ENCODE measurements around the gene NAA16.

NAA16 gene

DNA sequence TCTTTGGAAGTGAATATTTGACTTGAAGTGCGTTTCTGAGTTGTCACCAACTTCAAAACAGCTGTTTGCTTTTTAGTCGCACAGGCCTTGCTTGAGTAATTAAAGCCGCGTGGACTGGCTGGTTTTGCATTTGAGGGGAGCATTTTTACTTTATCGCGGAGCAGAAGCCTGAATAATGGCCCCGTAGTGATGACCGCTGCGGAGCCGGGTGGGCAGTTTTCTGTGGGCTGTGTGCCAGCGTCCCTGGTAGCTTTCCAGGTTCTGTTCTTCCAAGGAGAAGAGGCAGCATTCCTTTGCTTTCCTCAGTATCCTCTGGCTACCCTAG is 1.1 kb downstream of the NAA16 start:
- H3K9ac ChIP-seq (ENCODE audit: insufficient read length): peak overlapping the region; percentile 96
- H3K9me3 ChIP-seq (ENCODE audit: low read depth, low read length): no peaks in the 10 kb centered on the region
- TF ChIP-seq EZH2 (IDR thresholded peaks at IDR 0.05) (no peak), POLR2AphosphoS5 (IDR thresholded peaks at IDR 0.05; ENCODE audit: borderline replicate concordance, low read depth, low read length) (no peak), FOXP2 (optimal IDR thresholded peaks at IDR 0.05; ENCODE audit: control extremely low read depth, extremely low read length, insufficient read depth) (no peak)
- DNase-seq (ENCODE audit: low read depth, low spot score): no peak
- H3K4me3 ChIP-seq: peak overlapping the region; percentile 98
- H3K27ac ChIP-seq: 0 out of 2 replicates have a peak overlapping the region, but pooled peaks have one; percentile 62
- peaks cover 7% of the 10 kb centered on the region for H3K36me3 ChIP-seq (ENCODE audit: insufficient read depth, low read length)

DNA sequence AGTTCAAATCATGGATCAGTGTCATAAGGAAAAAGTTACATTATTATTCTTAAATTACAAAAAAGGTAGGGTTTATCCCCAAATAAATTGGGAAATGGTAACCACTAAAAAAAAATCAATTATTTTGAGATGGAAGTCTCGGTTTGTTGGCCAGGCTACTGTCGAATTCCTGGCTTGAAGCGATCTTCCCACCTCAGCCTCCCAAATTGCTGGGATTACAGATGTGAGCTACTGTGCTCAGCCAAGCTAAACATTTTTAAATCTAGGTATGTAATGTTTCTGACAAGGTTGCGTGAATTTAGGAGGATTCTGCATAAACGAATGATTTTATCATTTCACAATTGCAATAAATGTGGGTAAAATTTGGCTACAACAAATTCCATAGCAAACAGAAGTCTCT is 2.0 kb downstream of the NAA16 start:
- peak overlapping the region; percentile 98 for H3K4me3 ChIP-seq

DNA sequence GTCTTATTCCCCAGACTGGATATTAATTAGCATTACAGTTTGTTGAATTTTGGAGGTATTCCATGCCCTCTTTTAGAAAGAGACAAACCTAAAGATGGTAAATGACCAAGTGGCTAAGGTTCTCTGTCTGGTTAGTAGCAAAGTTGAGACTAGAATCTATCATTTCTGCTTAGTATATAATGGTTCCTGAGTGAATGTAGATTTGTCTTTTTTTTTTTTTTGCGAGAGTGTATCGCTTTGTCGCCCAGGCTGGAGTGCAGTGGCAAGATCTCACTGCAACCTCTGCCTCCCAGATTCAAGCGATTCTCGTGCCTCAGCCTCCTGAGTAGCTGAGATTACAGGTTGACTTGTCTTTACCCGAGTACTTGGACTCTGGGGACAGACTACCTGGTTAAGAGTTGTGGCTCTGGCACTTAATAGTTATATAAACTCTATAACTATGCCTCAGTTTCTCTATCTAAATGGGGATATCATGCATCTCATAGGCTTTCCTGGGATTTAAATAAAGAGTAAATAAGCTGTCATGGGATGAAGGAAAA is 2.7 kb downstream of the NAA16 start:
- TF ChIP-seq EZH2 (IDR thresholded peaks at IDR 0.05) (no peak), POLR2AphosphoS5 (IDR thresholded peaks at IDR 0.05; ENCODE audit: borderline replicate concordance, low read depth, low read length) (no peak), FOXP2 (optimal IDR thresholded peaks at IDR 0.05; ENCODE audit: control extremely low read depth, extremely low read length, insufficient read depth) (no peak)
- Histone ChIP-seq H3K4me3 (peak overlapping the region; percentile 98), H3K36me3 (ENCODE audit: insufficient read depth, low read length) (peaks cover 21% of the 10 kb centered on the region), H3K9me3 (ENCODE audit: low read depth, low read length) (no peaks in the 10 kb centered on the region), H3K9ac (ENCODE audit: insufficient read length) (peak overlapping the region; percentile 96), H3K27ac (no peak overlapping the region)
- no peak for DNase-seq (ENCODE audit: low read depth, low spot score)

More for the DNA sequence above, 2.0 kb downstream of the NAA16 start:
- no peak overlapping the region for H3K27ac ChIP-seq
- TF ChIP-seq EZH2 (IDR thresholded peaks at IDR 0.05) (no peak), POLR2AphosphoS5 (IDR thresholded peaks at IDR 0.05; ENCODE audit: borderline replicate concordance, low read depth, low read length) (no peak), FOXP2 (optimal IDR thresholded peaks at IDR 0.05; ENCODE audit: control extremely low read depth, extremely low read length, insufficient read depth) (no peak)
- peaks cover 16% of the 10 kb centered on the region for H3K36me3 ChIP-seq (ENCODE audit: insufficient read depth, low read length)
- peak overlapping the region; percentile 96 for H3K9ac ChIP-seq (ENCODE audit: insufficient read length)
- DNase-seq (ENCODE audit: low read depth, low spot score): no peak
- no peaks in the 10 kb centered on the region for H3K9me3 ChIP-seq (ENCODE audit: low read depth, low read length)

DNA sequence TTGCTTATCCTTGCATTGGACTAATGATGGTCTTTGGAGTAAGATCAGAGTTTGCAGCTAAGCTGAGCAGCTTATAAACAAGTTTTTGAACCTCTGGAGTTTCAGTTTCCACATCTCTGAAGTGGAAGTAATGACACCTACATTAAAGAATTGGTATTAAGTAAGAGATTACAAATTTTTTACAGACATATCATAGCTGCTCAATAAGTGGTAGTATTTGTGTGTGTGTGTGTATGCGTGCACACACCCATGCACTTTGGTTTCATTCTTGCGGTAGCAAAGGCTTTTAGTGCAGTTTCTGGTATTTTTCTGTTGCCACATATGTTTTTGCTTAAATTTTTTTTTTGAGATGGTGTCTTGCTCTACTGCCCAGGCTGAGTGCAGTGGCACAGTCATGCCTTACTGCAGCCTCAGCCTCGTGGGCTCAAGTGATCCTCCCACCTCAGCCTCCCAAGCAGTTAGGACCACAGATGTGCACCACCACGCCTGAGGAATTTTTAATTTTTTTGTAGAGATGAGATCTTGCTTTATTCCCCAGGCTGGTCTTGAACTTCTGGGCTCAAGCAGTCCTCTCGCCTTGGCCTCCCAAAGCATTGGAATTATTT is 4.5 kb downstream of the NAA16 start:
- peaks cover 37% of the 10 kb centered on the region for H3K36me3 ChIP-seq (ENCODE audit: insufficient read depth, low read length)
- no peak for TF ChIP-seq EZH2 (IDR thresholded peaks at IDR 0.05)
- no peak for TF ChIP-seq POLR2AphosphoS5 (IDR thresholded peaks at IDR 0.05; ENCODE audit: borderline replicate concordance, low read depth, low read length)
- TF ChIP-seq FOXP2 (optimal IDR thresholded peaks at IDR 0.05; ENCODE audit: control extremely low read depth, extremely low read length, insufficient read depth): no peak
- no peaks in the 10 kb centered on the region for H3K9me3 ChIP-seq (ENCODE audit: low read depth, low read length)
- H3K9ac ChIP-seq (ENCODE audit: insufficient read length): no peak overlapping the region
- no peak overlapping the region for H3K4me3 ChIP-seq
- H3K27ac ChIP-seq: no peak overlapping the region
- no peak for DNase-seq (ENCODE audit: low read depth, low spot score)

DNA sequence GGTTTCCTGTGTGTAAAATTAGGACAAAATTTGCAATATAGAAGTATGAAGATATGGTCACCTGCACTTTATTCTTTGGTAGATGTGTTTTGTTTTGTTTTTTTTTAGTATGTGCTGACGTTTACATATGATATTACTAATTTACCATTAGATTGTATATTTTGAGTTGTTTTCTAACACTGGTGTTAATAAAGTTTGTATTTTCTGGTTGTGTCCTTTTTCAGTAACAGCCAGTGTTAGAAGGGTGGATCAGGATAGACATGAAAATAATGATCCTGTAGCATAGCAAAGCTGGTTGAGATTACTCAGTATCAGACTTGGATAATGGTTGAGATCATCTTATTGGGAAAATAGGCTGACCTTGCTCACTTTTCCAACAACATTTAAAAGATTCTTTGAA is 6.2 kb downstream of the NAA16 start:
- no peak for DNase-seq (ENCODE audit: low read depth, low spot score)
- TF ChIP-seq POLR2AphosphoS5 (IDR thresholded peaks at IDR 0.05; ENCODE audit: borderline replicate concordance, low read depth, low read length) (no peak), FOXP2 (optimal IDR thresholded peaks at IDR 0.05; ENCODE audit: control extremely low read depth, extremely low read length, insufficient read depth) (no peak), EZH2 (IDR thresholded peaks at IDR 0.05) (no peak)
- H3K4me3 ChIP-seq: no peak overlapping the region
- H3K9ac ChIP-seq (ENCODE audit: insufficient read length): no peak overlapping the region
- peaks cover 45% of the 10 kb centered on the region for H3K36me3 ChIP-seq (ENCODE audit: insufficient read depth, low read length)
- no peak overlapping the region for H3K27ac ChIP-seq
- no peaks in the 10 kb centered on the region for H3K9me3 ChIP-seq (ENCODE audit: low read depth, low read length)

DNA sequence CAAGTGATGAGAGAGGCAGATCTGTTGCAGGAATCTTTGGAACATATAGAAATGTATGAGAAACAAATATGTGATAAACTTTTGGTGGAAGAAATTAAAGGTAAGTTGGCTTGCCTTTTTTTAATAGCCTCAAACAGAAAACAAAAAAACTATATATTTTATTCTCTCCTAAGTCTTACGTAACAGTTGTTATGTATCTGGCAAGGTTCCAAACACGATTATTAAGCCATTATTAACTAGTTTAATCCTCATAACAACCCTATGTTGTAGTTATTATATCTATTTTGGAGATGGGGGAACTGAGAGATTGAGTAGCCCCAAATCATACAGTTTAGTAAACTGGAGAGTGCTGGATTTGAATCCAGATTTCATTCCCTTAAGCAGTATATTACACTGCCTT is 14.7 kb downstream of the NAA16 start:
- Histone ChIP-seq H3K9me3 (ENCODE audit: low read depth, low read length) (no peaks in the 10 kb centered on the region), H3K27ac (no peak overlapping the region), H3K36me3 (ENCODE audit: insufficient read depth, low read length) (peaks cover 59% of the 10 kb centered on the region), H3K9ac (ENCODE audit: insufficient read length) (no peak overlapping the region), H3K4me3 (no peak overlapping the region)
- no peak for TF ChIP-seq FOXP2 (optimal IDR thresholded peaks at IDR 0.05; ENCODE audit: control extremely low read depth, extremely low read length, insufficient read depth)
- TF ChIP-seq EZH2 (IDR thresholded peaks at IDR 0.05): no peak
- DNase-seq (ENCODE audit: low read depth, low spot score): no peak

DNA sequence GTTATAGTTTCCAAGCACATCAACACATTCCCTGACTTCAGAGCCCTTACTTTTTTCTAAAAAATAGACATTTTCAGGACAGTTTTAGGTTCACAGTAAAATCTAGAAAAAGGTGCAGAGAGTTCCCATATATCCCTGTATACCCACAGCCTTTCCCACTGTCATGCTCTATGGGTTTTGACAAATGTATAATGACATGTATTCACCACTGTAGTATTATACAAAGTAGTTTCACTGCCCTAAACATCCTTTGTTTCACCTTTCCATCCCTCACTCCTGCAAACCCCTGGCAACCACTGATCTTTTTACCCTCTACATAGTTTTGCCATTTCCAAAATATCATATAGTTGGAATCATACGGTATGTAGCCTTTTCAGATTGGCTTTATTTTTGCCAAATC is 15.6 kb downstream of the NAA16 start:
- DNase-seq (ENCODE audit: low read depth, low spot score): no peak
- peaks cover 55% of the 10 kb centered on the region for H3K36me3 ChIP-seq (ENCODE audit: insufficient read depth, low read length)
- no peak overlapping the region for H3K4me3 ChIP-seq

DNA sequence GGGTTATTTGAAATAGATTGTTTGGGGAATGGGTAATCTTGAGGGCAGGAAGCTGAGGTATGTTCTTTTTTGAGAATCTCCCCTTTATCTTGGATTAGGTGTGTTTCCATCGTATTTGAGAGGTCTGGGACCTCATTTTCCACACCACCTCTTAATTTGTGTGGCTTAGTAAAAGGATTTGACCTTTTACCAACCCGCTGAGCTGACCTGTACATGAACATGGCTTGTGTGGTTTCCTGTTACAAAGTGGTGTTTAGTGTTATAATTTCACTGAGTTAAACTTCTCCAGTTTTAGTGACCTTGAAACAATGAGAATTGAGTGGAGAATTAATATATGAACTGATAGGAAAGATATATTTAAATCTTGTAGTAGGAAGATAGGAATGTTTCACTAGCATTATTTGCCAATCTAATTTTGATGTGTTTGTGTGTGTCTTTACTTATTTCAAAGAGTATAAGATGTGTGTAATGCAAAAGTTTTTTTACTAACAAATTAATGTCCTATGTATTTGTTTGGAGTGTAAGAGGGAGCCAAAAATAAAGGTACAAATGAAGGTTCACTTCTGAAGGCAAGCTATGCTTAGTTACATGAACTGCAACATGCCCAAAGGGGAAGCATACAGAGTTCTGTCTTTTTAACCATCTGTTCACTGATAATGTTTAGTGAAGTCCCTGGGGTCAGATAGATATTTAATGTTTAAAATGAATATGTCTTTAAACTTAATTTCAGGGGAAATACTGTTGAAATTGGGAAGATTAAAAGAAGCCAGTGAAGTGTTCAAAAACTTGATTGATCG is 17.1 kb downstream of the NAA16 start:
- TF ChIP-seq POLR2AphosphoS5 (IDR thresholded peaks at IDR 0.05; ENCODE audit: borderline replicate concordance, low read depth, low read length): no peak
- no peak for TF ChIP-seq FOXP2 (optimal IDR thresholded peaks at IDR 0.05; ENCODE audit: control extremely low read depth, extremely low read length, insufficient read depth)
- no peak for TF ChIP-seq EZH2 (IDR thresholded peaks at IDR 0.05)
- Histone ChIP-seq H3K9ac (ENCODE audit: insufficient read length) (no peak overlapping the region), H3K36me3 (ENCODE audit: insufficient read depth, low read length) (peaks cover 53% of the 10 kb centered on the region), H3K27ac (no peak overlapping the region), H3K9me3 (ENCODE audit: low read depth, low read length) (no peaks in the 10 kb centered on the region), H3K4me3 (no peak overlapping the region)
- no peak for DNase-seq (ENCODE audit: low read depth, low spot score)

More for the DNA sequence above, 15.6 kb downstream of the NAA16 start:
- H3K9me3 ChIP-seq (ENCODE audit: low read depth, low read length): no peaks in the 10 kb centered on the region
- TF ChIP-seq EZH2 (IDR thresholded peaks at IDR 0.05) (no peak), FOXP2 (optimal IDR thresholded peaks at IDR 0.05; ENCODE audit: control extremely low read depth, extremely low read length, insufficient read depth) (no peak), POLR2AphosphoS5 (IDR thresholded peaks at IDR 0.05; ENCODE audit: borderline replicate concordance, low read depth, low read length) (no peak)
- no peak overlapping the region for H3K9ac ChIP-seq (ENCODE audit: insufficient read length)
- H3K27ac ChIP-seq: no peak overlapping the region
